Fibroblast of peridontal ligament (primary cell): Measurements from ENCODE around the gene ZNF22.

Source experiments
- DNase-seq: peaks from one replicate; pipeline ENCODE4 v3.0.0-alpha.2; 2010; ENCODE audit errors: extremely low read depth

Gene ZNF22

GRCh38 chr10:44965104-44965503 lies 35.6 kb upstream of the ZNF22 start:
- no peak for DNase-seq

- DNase-seq, result no peak
Observed at GRCh38 chr10:44965651-44966097, 35.0 kb upstream of the ZNF22 start.

GRCh38 chr10:44966129-44966815 lies 34.5 kb upstream of the ZNF22 start:
- DNase-seq, result no peak

GRCh38 chr10:44966816-44967509 lies 33.8 kb upstream of the ZNF22 start:
- DNase-seq, result no peak

- DNase-seq, result no peak
Observed at GRCh38 chr10:44967616-44968015, 33.1 kb upstream of the ZNF22 start.

GRCh38 chr10:44968091-44968490 lies 32.6 kb upstream of the ZNF22 start:
- peak; percentile 75 for DNase-seq

- DNase-seq, result no peak
Observed at GRCh38 chr10:44968500-44969400, 32.0 kb upstream of the ZNF22 start.

GRCh38 chr10:44969854-44970253 lies 30.9 kb upstream of the ZNF22 start:
- no peak for DNase-seq

- no peak for DNase-seq
Observed at GRCh38 chr10:44970812-44971395, 29.8 kb upstream of the ZNF22 start.

GRCh38 chr10:44971434-44971833 lies 29.3 kb upstream of the ZNF22 start:
- no peak for DNase-seq

GRCh38 chr10:44971935-44972757 lies 28.6 kb upstream of the ZNF22 start:
- no peak for DNase-seq

- no peak for DNase-seq
Observed at GRCh38 chr10:44972874-44973306, 27.8 kb upstream of the ZNF22 start.

GRCh38 chr10:44973323-44974081 lies 27.2 kb upstream of the ZNF22 start:
- no peak for DNase-seq

- DNase-seq, result no peak
Observed at GRCh38 chr10:44974082-44974627, 26.6 kb upstream of the ZNF22 start.

GRCh38 chr10:44974628-44975430 lies 25.9 kb upstream of the ZNF22 start:
- peak; percentile 41 for DNase-seq

- DNase-seq, result no peak
Observed at GRCh38 chr10:44975431-44976331, 25.0 kb upstream of the ZNF22 start.

- no peak for DNase-seq
Observed at GRCh38 chr10:44976352-44977198, 24.1 kb upstream of the ZNF22 start.
